Lower leg skin (tissue), 3 donors: ENCODE results near the gene FLT3.

Experiments
- CTCF ChIP-seq, 3 donors: fragments of 450-650 bp; IDR thresholded peaks; one replicate each; pipeline ENCODE4 v1.5.1; 2016; ENCODE audit warnings: antibody characterized with exemption in 3 of 3, mild to moderate bottlenecking in 3 of 3, moderate library complexity in 2 of 3
- POLR2A ChIP-seq, 2 donors: fragments of 450-650 bp; IDR thresholded peaks; one replicate each; pipeline ENCODE4 v1.6.1; 2016 to 2017; ENCODE audit warnings: antibody characterized with exemption in 2 of 2, mild to moderate bottlenecking in 1 of 2, moderate library complexity in 1 of 2

GRCh38 chr13:27973961-27974662 is 126.3 kb downstream of the FLT3 start:
- TF ChIP-seq POLR2A (IDR thresholded peaks at IDR 0.05) (no peak), CTCF (IDR thresholded peaks at IDR 0.05) (no peak)
